Vagina (tissue), 2 donors: ENCODE measurements around the gene TMEM242.

Source experiments
- POLR2A ChIP-seq, 2 donors: fragments of 450-650 bp; IDR thresholded peaks; one replicate each; pipeline ENCODE4 v1.6.1; 2017; ENCODE audit warnings: antibody characterized with exemption in 2 of 2, mild to moderate bottlenecking in 2 of 2, moderate library complexity in 2 of 2
- POLR2AphosphoS5 ChIP-seq, 2 donors: sonication (generic); formaldehyde crosslinking; IDR thresholded peaks; one replicate each; pipeline ENCODE4 v1.9.0; 2017; ENCODE audit warnings: antibody characterized with exemption in 2 of 2, mild to moderate bottlenecking in 2 of 2, low read depth in 1 of 2; ENCODE audit not compliant: insufficient read depth in 1 of 2
- TF ChIP-seq, protein P1 (sequence below), 3 experiments: fragments of 450-650 bp in 2 of 3; fragments of 200-600 bp in 1 of 3; sonication (generic) in 1 of 3; IDR thresholded peaks; one replicate each; pipeline ENCODE4 v1.5.1; 2017 to 2019; ENCODE audit warnings: antibody characterized with exemption in 3 of 3, mild to moderate bottlenecking in 2 of 3, moderate library complexity in 2 of 3

DNA sequence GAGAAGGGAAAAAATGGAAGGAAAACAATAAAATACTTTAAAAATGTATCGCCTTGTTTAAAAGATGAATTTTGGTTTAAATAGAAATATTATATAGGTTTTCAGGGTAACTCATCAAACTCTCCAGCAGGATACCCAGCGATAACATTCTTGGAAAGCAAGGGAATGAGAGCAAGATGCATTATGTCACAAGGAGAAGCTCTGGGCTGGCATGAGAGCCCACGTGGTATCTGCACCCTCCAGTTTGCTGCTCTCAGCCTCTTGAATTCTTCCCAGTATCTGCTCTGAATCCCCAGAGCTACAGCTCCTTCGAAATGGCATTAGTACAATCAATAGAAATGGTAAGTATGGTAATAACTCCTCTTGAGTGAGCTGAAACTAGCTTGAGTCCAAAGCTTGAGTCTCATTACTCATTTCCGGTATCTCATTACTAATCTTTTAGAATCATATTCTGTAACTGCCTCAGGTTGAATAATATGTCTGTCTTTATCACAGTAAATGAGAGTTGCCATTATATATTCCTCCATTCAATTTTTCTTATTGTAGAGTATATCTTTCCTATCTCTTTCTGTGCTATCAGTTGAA is 4.9 kb upstream of the TMEM242 start:
- TF ChIP-seq, protein P1, sequence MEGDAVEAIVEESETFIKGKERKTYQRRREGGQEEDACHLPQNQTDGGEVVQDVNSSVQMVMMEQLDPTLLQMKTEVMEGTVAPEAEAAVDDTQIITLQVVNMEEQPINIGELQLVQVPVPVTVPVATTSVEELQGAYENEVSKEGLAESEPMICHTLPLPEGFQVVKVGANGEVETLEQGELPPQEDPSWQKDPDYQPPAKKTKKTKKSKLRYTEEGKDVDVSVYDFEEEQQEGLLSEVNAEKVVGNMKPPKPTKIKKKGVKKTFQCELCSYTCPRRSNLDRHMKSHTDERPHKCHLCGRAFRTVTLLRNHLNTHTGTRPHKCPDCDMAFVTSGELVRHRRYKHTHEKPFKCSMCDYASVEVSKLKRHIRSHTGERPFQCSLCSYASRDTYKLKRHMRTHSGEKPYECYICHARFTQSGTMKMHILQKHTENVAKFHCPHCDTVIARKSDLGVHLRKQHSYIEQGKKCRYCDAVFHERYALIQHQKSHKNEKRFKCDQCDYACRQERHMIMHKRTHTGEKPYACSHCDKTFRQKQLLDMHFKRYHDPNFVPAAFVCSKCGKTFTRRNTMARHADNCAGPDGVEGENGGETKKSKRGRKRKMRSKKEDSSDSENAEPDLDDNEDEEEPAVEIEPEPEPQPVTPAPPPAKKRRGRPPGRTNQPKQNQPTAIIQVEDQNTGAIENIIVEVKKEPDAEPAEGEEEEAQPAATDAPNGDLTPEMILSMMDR (IDR thresholded peaks at IDR 0.05), result no peak
- TF ChIP-seq POLR2AphosphoS5 (IDR thresholded peaks at IDR 0.05; ENCODE audit: insufficient read depth in 1 of 2, low read depth in 1 of 2) (no peak), POLR2A (IDR thresholded peaks at IDR 0.05) (no peak)
